ENCODE measurements around the gene CEP68. TPM values are rescaled to one million over a fixed set of nuclear protein-coding genes. Genes with fewer than 3 reads are reported as not detected.

Gene CEP68
- total RNA-seq, 4 donors from 2014 or later: 17.5 to 53.4 (median 27.6) TPM

- Histone ChIP-seq H3K9me3 (no peaks in the 10 kb centered on the region), H3K4me3 (no peak overlapping the region), H3K4me1 (peaks cover 3% of the 10 kb centered on the region), H3K36me3 (peaks cover 12% of the 10 kb centered on the region), H3K27me3 (no peaks in the 10 kb centered on the region), H3K27ac (no peak overlapping the region)
- DNase-seq (ENCODE audit: low spot score in 2 of 2): no peak
- no peak for TF ChIP-seq POLR2A (IDR thresholded peaks at IDR 0.05)
- TF ChIP-seq POLR2AphosphoS5 (IDR thresholded peaks at IDR 0.05): no peak
- WGBS: 91% methylated on average over 5 of the region's 5 CpGs
Observed at GRCh38 chr2:65107530-65107929, 51.3 kb downstream of the CEP68 start.

- Histone ChIP-seq H3K27ac (no peak overlapping the region), H3K4me3 (no peak overlapping the region), H3K4me1 (peaks cover 4% of the 10 kb centered on the region), H3K36me3 (no peaks in the 10 kb centered on the region), H3K9me3 (no peaks in the 10 kb centered on the region), H3K27me3 (no peaks in the 10 kb centered on the region)
- 88% methylated on average over 6 of the region's 6 CpGs for WGBS
- DNase-seq (ENCODE audit: low spot score in 2 of 2): no peak
- TF ChIP-seq EP300 (IDR thresholded peaks at IDR 0.05) (no peak), POLR2AphosphoS5 (IDR thresholded peaks at IDR 0.05) (no peak), POLR2A (IDR thresholded peaks at IDR 0.05) (no peak)
Observed at GRCh38 chr2:65108780-65109179, 52.6 kb downstream of the CEP68 start.

- no peaks in the 10 kb centered on the region for H3K27me3 ChIP-seq
- TF ChIP-seq EP300 (IDR thresholded peaks at IDR 0.05): no peak
- no peak for TF ChIP-seq POLR2AphosphoS5 (IDR thresholded peaks at IDR 0.05)
- TF ChIP-seq CTCF (IDR thresholded peaks at IDR 0.05): no peak
- no peak for TF ChIP-seq POLR2A (IDR thresholded peaks at IDR 0.05)
- H3K4me1 ChIP-seq: peaks cover 28% of the 10 kb centered on the region
- no peak overlapping the region for H3K4me3 ChIP-seq
- no peaks in the 10 kb centered on the region for H3K36me3 ChIP-seq
- 72% methylated on average over 3 of the region's 3 CpGs for WGBS
- no peak overlapping the region for H3K27ac ChIP-seq
- DNase-seq (ENCODE audit: low spot score in 2 of 2): no peak
- H3K9me3 ChIP-seq: no peaks in the 10 kb centered on the region
Observed at GRCh38 chr2:65112633-65113032, 56.4 kb downstream of the CEP68 start.

- H3K27me3 ChIP-seq: no peaks in the 10 kb centered on the region
- H3K9me3 ChIP-seq: no peaks in the 10 kb centered on the region
- peaks cover 34% of the 10 kb centered on the region for H3K4me1 ChIP-seq
- no peak overlapping the region for H3K4me3 ChIP-seq
- no peak overlapping the region for H3K27ac ChIP-seq
- TF ChIP-seq POLR2AphosphoS5 (IDR thresholded peaks at IDR 0.05) (no peak), CTCF (IDR thresholded peaks at IDR 0.05) (no peak), EP300 (IDR thresholded peaks at IDR 0.05) (no peak), POLR2A (IDR thresholded peaks at IDR 0.05) (no peak)
- no peak for DNase-seq (ENCODE audit: low spot score in 2 of 2)
- H3K36me3 ChIP-seq: no peaks in the 10 kb centered on the region
- 95% methylated on average over 4 of the region's 4 CpGs for WGBS
Observed at GRCh38 chr2:65113229-65113628, 57.0 kb downstream of the CEP68 start.

GRCh38 chr2:65113816-65114215 is 57.6 kb downstream of the CEP68 start:
- TF ChIP-seq POLR2AphosphoS5 (IDR thresholded peaks at IDR 0.05) (no peak), POLR2A (IDR thresholded peaks at IDR 0.05) (no peak), CTCF (IDR thresholded peaks at IDR 0.05) (no peak), EP300 (IDR thresholded peaks at IDR 0.05) (no peak)
- no peak overlapping the region for H3K27ac ChIP-seq
- no peaks in the 10 kb centered on the region for H3K9me3 ChIP-seq
- WGBS: 54% methylated on average over 2 of the region's 2 CpGs
- H3K27me3 ChIP-seq: no peaks in the 10 kb centered on the region
- H3K36me3 ChIP-seq: no peaks in the 10 kb centered on the region
- peaks cover 40% of the 10 kb centered on the region for H3K4me1 ChIP-seq
- no peak overlapping the region for H3K4me3 ChIP-seq
- no peak for DNase-seq (ENCODE audit: low spot score in 2 of 2)

GRCh38 chr2:65114921-65115320 is 58.7 kb downstream of the CEP68 start:
- H3K27ac ChIP-seq: no peak overlapping the region
- no peak overlapping the region for H3K4me3 ChIP-seq
- no peaks in the 10 kb centered on the region for H3K9me3 ChIP-seq
- TF ChIP-seq POLR2A (IDR thresholded peaks at IDR 0.05): no peak
- TF ChIP-seq POLR2AphosphoS5 (IDR thresholded peaks at IDR 0.05): no peak
- TF ChIP-seq EP300 (IDR thresholded peaks at IDR 0.05): no peak
- TF ChIP-seq CTCF (IDR thresholded peaks at IDR 0.05): no peak
- DNase-seq (ENCODE audit: low spot score in 2 of 2): no peak
- H3K36me3 ChIP-seq: no peaks in the 10 kb centered on the region
- no peaks in the 10 kb centered on the region for H3K27me3 ChIP-seq
- H3K4me1 ChIP-seq: peaks cover 47% of the 10 kb centered on the region
